Measurements from ENCODE around the gene UNC50. TPM values are rescaled to one million over a fixed set of nuclear protein-coding genes. Genes with fewer than 3 reads are reported as not detected.

The UNC50 gene
- total and polyA plus RNA-seq, 2 donors (not counting 1 experiment from before 2014, with no cell fraction given): 64.1 to 71.4 TPM

GRCh38 chr2:98643496-98644100, 35.2 kb downstream of the UNC50 start:
- H3K9ac ChIP-seq (ENCODE audit: insufficient read depth, low read length): no peak overlapping the region
- H3K4me1 ChIP-seq (ENCODE audit: control insufficient read depth, extremely low read depth, insufficient read depth, low read length): no peaks in the 10 kb centered on the region
- no peaks in the 10 kb centered on the region for H3K9me3 ChIP-seq (ENCODE audit: control insufficient read depth, insufficient read depth, low read depth, low read length)
- no peaks in the 10 kb centered on the region for H3K79me2 ChIP-seq (ENCODE audit: control insufficient read depth, insufficient read depth, low read length)
- H3K27ac ChIP-seq (ENCODE audit: insufficient read depth, low read length): no peak overlapping the region
- H2AFZ ChIP-seq (ENCODE audit: low read length): no peak overlapping the region
- no peak for DNase-seq (ENCODE audit: low read depth in 2 of 2)
- TF ChIP-seq EZH2 (IDR thresholded peaks at IDR 0.05; ENCODE audit: low read length, missing control alignments) (no peak), CTCF (conservative IDR thresholded peaks at IDR 0.05 in 1 of 2, IDR thresholded peaks at IDR 0.05 in 1 of 2; ENCODE audit: low read depth in 1 of 2, low read length in 2 of 2) (no peak)
- no peaks in the 10 kb centered on the region for H3K36me3 ChIP-seq (ENCODE audit: control insufficient read depth, insufficient read depth, low read length)
- no peak overlapping the region for H3K4me3 ChIP-seq (replicated peaks in 1 of 4; ENCODE audit: control extremely low read depth in 1 of 4, insufficient read depth in 1 of 4, low read depth in 3 of 4, low read length in 4 of 4)
- no peaks in the 10 kb centered on the region for H4K20me1 ChIP-seq (ENCODE audit: control insufficient read depth, extremely low read depth, insufficient read depth, low read length)
- H3K4me2 ChIP-seq (ENCODE audit: extremely low read depth, insufficient read depth, low read length): no peak overlapping the region
- no peaks in the 10 kb centered on the region for H3K27me3 ChIP-seq (ENCODE audit: control insufficient read depth, insufficient read depth, low read length)

- Histone ChIP-seq H3K27ac (ENCODE audit: insufficient read depth, low read length) (no peak overlapping the region), H2AFZ (ENCODE audit: low read length) (no peak overlapping the region), H4K20me1 (ENCODE audit: control insufficient read depth, extremely low read depth, insufficient read depth, low read length) (no peaks in the 10 kb centered on the region), H3K79me2 (ENCODE audit: control insufficient read depth, insufficient read depth, low read length) (no peaks in the 10 kb centered on the region), H3K36me3 (ENCODE audit: control insufficient read depth, insufficient read depth, low read length) (no peaks in the 10 kb centered on the region), H3K4me1 (ENCODE audit: control insufficient read depth, extremely low read depth, insufficient read depth, low read length) (no peaks in the 10 kb centered on the region), H3K4me2 (ENCODE audit: extremely low read depth, insufficient read depth, low read length) (no peak overlapping the region), H3K9ac (ENCODE audit: insufficient read depth, low read length) (no peak overlapping the region), H3K9me3 (ENCODE audit: control insufficient read depth, insufficient read depth, low read depth, low read length) (no peaks in the 10 kb centered on the region), H3K27me3 (ENCODE audit: control insufficient read depth, insufficient read depth, low read length) (no peaks in the 10 kb centered on the region), H3K4me3 (replicated peaks in 1 of 4; ENCODE audit: control extremely low read depth in 1 of 4, insufficient read depth in 1 of 4, low read depth in 3 of 4, low read length in 4 of 4) (no peak overlapping the region)
- TF ChIP-seq EZH2 (IDR thresholded peaks at IDR 0.05; ENCODE audit: low read length, missing control alignments) (no peak), CTCF (conservative IDR thresholded peaks at IDR 0.05 in 1 of 2, IDR thresholded peaks at IDR 0.05 in 1 of 2; ENCODE audit: low read depth in 1 of 2, low read length in 2 of 2) (no peak)
- no peak for DNase-seq (ENCODE audit: low read depth in 2 of 2)
Observed at GRCh38 chr2:98647636-98648035, 39.2 kb downstream of the UNC50 start.

- TF ChIP-seq CTCF (conservative IDR thresholded peaks at IDR 0.05 in 1 of 2, IDR thresholded peaks at IDR 0.05 in 1 of 2; ENCODE audit: low read depth in 1 of 2, low read length in 2 of 2) (no peak), EZH2 (IDR thresholded peaks at IDR 0.05; ENCODE audit: low read length, missing control alignments) (no peak)
- no peaks in the 10 kb centered on the region for H3K9me3 ChIP-seq (ENCODE audit: control insufficient read depth, insufficient read depth, low read depth, low read length)
- H3K36me3 ChIP-seq (ENCODE audit: control insufficient read depth, insufficient read depth, low read length): no peaks in the 10 kb centered on the region
- H3K4me3 ChIP-seq (replicated peaks in 1 of 4; ENCODE audit: control extremely low read depth in 1 of 4, insufficient read depth in 1 of 4, low read depth in 3 of 4, low read length in 4 of 4): no peak overlapping the region
- H4K20me1 ChIP-seq (ENCODE audit: control insufficient read depth, extremely low read depth, insufficient read depth, low read length): no peaks in the 10 kb centered on the region
- H3K4me1 ChIP-seq (ENCODE audit: control insufficient read depth, extremely low read depth, insufficient read depth, low read length): no peaks in the 10 kb centered on the region
- no peak overlapping the region for H3K9ac ChIP-seq (ENCODE audit: insufficient read depth, low read length)
- no peaks in the 10 kb centered on the region for H3K79me2 ChIP-seq (ENCODE audit: control insufficient read depth, insufficient read depth, low read length)
- H3K27me3 ChIP-seq (ENCODE audit: control insufficient read depth, insufficient read depth, low read length): no peaks in the 10 kb centered on the region
- no peak overlapping the region for H3K4me2 ChIP-seq (ENCODE audit: extremely low read depth, insufficient read depth, low read length)
- DNase-seq (ENCODE audit: low read depth in 2 of 2): no peak
- no peak overlapping the region for H3K27ac ChIP-seq (ENCODE audit: insufficient read depth, low read length)
- H2AFZ ChIP-seq (ENCODE audit: low read length): no peak overlapping the region
Observed at GRCh38 chr2:98648451-98648850, 40.1 kb downstream of the UNC50 start.
